Stimulated activated CD8-positive, alpha-beta memory T cell treated with anti-CD3 and anti-CD28 coated beads, Interleukin-12 subunit alpha, Interleukin-12 subunit beta, amount 100 ng/mL, for 24 hours (primary cell): ENCODE measurements around the gene PSMF1.

Experiments used
- DNase-seq: peaks from one replicate; pipeline ENCODE4 v3.0.0-alpha.2; 2020; ENCODE audit errors: extremely low read depth

Gene PSMF1

GRCh38 chr20:1164871-1165270 lies 46.5 kb downstream of the PSMF1 start:
- DNase-seq, result no peak

DNA sequence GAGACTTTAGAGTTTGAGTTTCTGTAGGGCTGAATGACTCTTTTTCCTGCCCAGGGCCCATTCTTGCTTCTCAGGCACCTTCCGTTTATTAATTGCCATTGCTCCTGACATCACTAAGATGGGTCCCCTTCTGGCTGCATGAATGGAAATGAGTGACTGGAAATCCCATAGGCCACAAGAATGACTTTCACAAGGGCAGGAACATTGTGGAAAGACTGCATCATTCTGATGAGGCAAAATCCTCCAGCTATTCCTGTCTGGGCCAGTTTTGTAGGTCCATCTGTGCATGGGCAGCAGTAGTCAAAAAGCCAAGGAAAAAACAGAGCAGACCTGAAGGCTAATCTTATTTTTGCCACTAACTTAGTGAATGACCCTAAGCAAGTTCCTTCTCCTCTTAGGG lies 47.1 kb downstream of the PSMF1 start:
- DNase-seq, result no peak

DNA sequence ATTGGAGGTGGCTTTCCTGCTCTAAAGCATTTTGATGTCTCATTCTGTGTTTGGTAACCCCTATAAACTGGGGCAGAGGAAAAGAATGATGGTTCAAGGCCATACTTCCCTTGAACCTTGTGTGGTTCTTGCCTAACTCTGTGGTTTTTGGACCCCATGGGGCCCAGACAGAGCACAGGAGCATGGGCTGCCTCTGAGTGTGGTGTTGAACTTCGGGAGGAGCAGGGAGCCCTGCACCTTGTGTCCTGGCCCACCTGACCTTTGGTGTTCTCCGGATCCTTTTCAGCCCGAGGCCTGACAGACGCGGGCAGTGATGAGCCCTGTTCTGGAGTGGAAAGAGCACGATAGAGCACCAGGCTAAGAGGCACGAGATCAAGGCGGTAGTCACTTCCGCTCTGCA lies 47.5 kb downstream of the PSMF1 start:
- DNase-seq, result no peak

GRCh38 chr20:1166948-1167720 lies 48.7 kb downstream of the PSMF1 start:
- DNase-seq, result no peak

DNA sequence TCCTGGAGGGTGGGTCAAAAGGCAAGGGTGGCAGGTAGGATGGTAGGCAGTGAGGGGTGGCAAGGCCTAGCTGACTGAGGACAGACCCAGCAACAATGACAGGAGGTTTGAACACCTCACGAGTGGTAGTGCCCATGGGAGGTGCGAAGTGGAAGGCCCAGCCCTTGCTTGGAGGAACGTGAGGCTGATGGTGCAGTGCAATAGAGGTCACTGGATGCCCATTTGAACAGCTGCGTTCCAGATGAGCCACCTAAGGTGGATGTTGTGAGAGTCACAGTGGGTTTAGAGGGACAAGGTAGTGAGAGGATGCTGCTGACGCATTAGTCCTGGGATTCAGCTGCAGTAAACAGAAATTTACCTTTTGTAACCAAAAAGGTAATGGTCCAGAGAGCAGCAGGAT lies 50.8 kb downstream of the PSMF1 start:
- DNase-seq, result no peak

- no peak for DNase-seq
Observed at GRCh38 chr20:1171461-1172093, 53.2 kb downstream of the PSMF1 start.

GRCh38 chr20:1173698-1174097 lies 55.3 kb downstream of the PSMF1 start:
- no peak for DNase-seq

GRCh38 chr20:1174787-1175186 lies 56.4 kb downstream of the PSMF1 start:
- no peak for DNase-seq

- no peak for DNase-seq
Observed at GRCh38 chr20:1177680-1178079, 59.3 kb downstream of the PSMF1 start.

GRCh38 chr20:1178103-1178502 lies 59.7 kb downstream of the PSMF1 start:
- DNase-seq, result no peak

- DNase-seq, result no peak
Observed at GRCh38 chr20:1178623-1179022, 60.2 kb downstream of the PSMF1 start.

DNA sequence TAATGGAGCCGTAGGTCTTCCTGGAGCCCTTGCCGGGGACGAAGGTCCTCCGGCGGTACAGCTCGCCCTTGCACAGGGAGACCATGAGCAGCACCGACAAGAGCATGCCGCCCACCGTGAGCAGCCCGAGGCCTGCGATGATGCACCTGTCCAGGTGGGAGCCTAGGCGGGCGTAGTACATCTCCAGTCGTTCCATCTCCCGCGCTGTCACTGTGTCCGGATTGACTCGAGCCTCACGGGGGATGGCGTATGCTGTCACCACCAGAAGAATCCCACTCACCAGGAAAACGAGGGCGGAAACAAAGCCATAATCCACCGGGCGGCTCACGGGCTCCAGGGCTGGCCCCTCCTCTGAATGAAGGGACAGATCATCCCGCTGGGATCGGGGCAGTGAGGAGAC lies 62.5 kb downstream of the PSMF1 start:
- no peak for DNase-seq

GRCh38 chr20:1182106-1182505 lies 63.7 kb downstream of the PSMF1 start:
- no peak for DNase-seq

DNA sequence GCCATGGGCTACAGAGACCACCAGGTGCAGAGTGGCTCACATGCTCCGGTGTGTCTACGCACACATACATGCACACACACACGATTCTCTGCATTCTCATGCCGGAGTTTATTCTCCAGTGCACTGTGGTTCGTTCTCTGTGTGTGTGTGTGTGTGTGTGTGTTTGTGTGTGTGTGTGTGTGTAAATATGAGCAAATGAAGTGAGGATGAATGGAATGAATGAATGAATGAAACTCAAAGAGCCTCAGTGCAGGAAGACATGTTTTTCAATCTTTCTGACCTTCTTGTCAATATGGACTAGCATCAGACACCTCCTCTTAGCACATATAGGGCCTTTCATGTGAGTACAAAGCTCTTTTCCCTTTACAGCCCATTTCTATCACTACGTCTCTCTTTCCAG lies 64.8 kb downstream of the PSMF1 start:
- DNase-seq, result no peak

GRCh38 chr20:1184260-1184637 lies 65.8 kb downstream of the PSMF1 start:
- no peak for DNase-seq

DNA sequence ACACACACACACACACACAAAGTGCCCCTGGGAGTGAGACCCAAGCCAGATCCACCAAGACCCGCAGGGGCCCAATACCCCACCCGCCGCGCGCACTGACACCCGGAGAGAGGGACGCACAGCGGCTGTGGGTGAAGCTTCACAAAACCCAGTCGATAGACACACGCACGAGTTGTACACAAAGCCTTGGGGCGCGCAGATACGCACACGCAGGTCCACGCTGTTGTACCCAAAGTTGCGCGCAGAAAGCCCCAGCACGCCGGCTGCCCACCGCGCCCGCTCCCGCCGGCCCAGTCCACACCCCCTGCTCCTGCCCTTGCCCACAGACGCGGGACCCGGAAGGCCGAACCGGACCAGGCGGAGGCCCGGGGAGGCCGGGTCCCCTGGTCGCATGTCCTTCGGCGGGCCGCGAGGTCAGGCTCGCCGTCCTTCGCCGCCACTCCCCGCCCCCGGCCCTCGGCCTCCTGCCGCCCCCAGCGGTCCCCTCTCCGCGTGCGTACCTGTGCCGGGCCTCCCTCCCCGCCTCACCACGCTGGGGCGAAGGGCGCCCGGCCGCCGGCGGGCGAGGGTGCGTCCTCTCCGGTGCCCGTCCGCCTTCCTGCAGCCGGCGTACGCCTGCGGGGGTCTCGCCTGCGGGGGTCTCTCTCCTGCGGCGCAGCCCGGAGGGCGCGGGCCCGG lies 66.4 kb downstream of the PSMF1 start, which contains the start of gene TMEM74B:
TMEM74B (minus strand) TSS at position 344 of the 678 bp plus-strand sequence. CDS start 1,180 bp downstream, outside the sequence.
- DNase-seq, result no peak

DNA sequence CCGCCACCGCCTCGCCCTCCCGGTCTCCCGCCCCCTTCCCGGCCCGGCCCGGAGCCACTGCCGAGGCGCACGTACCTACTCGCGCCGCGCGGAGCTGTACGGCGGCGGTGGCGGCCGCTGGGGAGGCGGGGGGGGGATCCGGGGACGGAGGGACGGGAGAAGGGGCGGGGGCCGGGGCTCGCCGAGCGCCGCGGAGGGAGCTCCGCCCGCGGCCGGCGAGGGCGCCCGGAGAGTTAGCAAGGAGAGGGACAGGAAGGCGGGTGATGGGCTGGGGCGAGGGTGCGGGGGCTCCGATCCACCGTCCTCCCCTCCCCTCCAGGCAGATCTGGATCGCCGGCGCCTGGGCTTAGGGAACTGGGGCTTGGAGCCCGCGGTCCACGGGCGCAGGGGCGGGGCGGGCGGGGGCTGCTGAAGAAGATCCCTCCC lies 66.9 kb downstream of the PSMF1 start:
- no peak for DNase-seq

- DNase-seq, result no peak
Observed at GRCh38 chr20:1185790-1186334, 67.5 kb downstream of the PSMF1 start.

DNA sequence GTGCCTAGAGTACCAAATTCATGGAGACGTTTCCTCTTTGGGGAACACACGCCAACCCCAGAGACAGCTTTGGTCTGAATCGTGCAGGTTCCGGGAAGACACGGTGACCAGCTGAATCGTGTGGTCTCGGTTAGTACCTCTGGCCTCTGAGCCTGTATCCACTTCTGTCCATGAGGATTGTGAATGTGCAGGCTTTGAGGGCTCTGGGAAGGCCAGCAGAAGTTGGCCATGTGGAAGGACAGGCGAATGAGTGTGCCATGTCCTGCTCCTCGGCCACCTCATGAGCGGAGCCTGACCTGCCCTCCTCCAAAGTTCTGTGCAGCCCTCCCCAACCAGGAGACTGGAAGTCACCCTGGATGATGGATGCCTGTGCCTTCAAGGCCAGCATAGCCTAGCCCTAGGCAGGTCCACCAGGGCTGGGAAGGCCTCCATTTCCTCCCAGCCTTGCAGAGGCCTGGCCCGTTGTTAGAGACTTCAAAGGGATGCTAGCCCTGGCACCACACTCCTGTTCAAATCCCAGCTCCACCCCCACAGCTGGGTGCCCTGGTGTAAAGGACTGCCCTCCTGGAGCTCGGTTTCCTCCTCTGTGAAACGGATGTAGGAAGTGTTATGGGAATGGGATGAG lies 68.1 kb downstream of the PSMF1 start:
- DNase-seq, result no peak

GRCh38 chr20:1187605-1188171 lies 69.3 kb downstream of the PSMF1 start:
- DNase-seq, result no peak

DNA sequence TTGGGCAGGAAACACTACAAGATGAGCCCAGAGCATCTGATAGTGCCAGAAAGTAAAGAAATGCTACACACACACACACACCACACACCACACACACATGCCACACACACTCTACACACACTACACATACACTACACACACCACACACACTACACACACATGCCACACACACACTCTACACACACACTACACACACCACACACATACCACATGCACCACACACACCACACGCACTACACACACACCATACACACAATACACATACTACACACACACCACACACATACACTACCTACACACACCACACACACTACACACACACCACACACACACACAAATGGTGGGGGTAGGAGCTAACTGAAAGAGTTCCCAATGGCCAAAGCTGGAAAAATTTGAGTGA lies 69.9 kb downstream of the PSMF1 start:
- no peak for DNase-seq

DNA sequence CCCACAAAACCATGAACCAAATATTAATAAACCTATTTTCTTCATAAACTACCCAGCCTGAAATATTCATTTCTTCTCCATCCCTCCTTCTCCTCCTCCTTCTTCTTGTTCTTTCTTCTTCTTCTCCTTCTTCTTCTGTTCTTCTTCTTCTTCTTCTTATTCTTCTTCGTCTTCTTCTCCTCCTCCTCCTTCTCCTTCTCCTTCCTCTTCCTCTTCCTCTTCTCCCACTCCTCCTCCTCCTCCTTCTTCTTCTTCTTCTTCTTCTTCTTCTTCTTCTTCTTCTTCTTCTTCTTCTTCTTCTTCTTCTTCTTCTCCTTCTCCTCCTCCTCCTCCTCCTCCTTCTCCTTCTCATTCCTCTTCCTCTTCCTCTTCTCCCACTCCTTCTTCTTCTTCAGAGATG lies 71.4 kb downstream of the PSMF1 start:
- no peak for DNase-seq
